RWPE2 (cell line): Measurements from ENCODE around the gene SLC2A5.

Experiments used
- ATAC-seq: fragments of 200-7000 bp; cut with Tn5 transposase; 3 replicates; pipeline ENCODE4 v1.9.1; 2021; ENCODE audit warnings: low read depth
- DNase-seq: peaks from one replicate; pipeline ENCODE4 v3.0.0-alpha.2; 2020; ENCODE audit warnings: low spot score
- H3K27ac ChIP-seq: fragments of 450-650 bp; 2 replicates; pipeline ENCODE4 v1.5.1; 2017; ENCODE audit warnings: mild to moderate bottlenecking; ENCODE audit not compliant: poor library complexity, severe bottlenecking
- H3K27me3 ChIP-seq: fragments of 250-450 bp; sonication (Bioruptor Pico); 2 replicates; pipeline ENCODE4 v1.5.1; 2021; ENCODE audit warnings: mild to moderate bottlenecking, moderate library complexity; ENCODE audit not compliant: insufficient read depth, poor library complexity, severe bottlenecking
- H3K36me3 ChIP-seq: fragments of 250-450 bp; sonication (Bioruptor Pico); 2 replicates; pipeline ENCODE4 v1.5.1; 2020; ENCODE audit warnings: low read depth, mild to moderate bottlenecking, moderate library complexity
- H3K4me1 ChIP-seq: fragments of 250-450 bp; sonication (Bioruptor Pico); 2 replicates; pipeline ENCODE4 v1.5.1; 2021; ENCODE audit warnings: mild to moderate bottlenecking, moderate library complexity; ENCODE audit not compliant: insufficient read depth, poor library complexity, severe bottlenecking
- H3K4me3 ChIP-seq: fragments of 250-450 bp; sonication (Bioruptor Pico); 2 replicates; pipeline ENCODE4 v1.5.1; 2021; ENCODE audit warnings: mild to moderate bottlenecking, moderate library complexity; ENCODE audit not compliant: severe bottlenecking
- H3K9me3 ChIP-seq: fragments of 250-450 bp; sonication (Bioruptor Pico); 2 replicates; pipeline ENCODE4 v1.5.1; 2021; ENCODE audit warnings: mild to moderate bottlenecking, moderate library complexity; ENCODE audit not compliant: severe bottlenecking
- CTCF ChIP-seq: fragments of 450-650 bp; IDR thresholded peaks from one replicate; pipeline ENCODE4 v1.5.1; 2017; ENCODE audit warnings: mild to moderate bottlenecking, moderate library complexity; ENCODE audit not compliant: poor library complexity, severe bottlenecking

SLC2A5 gene

GRCh38 chr1:9039761-9040658, 29.4 kb downstream of the SLC2A5 start:
- Histone ChIP-seq H3K36me3 (no peaks in the 10 kb centered on the region), H3K27ac (no peak overlapping the region), H3K9me3 (no peaks in the 10 kb centered on the region), H3K27me3 (no peaks in the 10 kb centered on the region), H3K4me1 (peaks cover 7% of the 10 kb centered on the region), H3K4me3 (no peak overlapping the region)
- DNase-seq = no peak
- no peak for TF ChIP-seq CTCF
- no peak for ATAC-seq

- Histone ChIP-seq H3K27ac (no peak overlapping the region), H3K9me3 (peaks cover 1% of the 10 kb centered on the region), H3K4me1 (peaks cover 7% of the 10 kb centered on the region), H3K36me3 (no peaks in the 10 kb centered on the region), H3K27me3 (no peaks in the 10 kb centered on the region), H3K4me3 (no peak overlapping the region)
- no peak for TF ChIP-seq CTCF
- ATAC-seq (no peak; the same call in 2 of the 3 replicates), DNase-seq (no peak)
Measured at GRCh38 chr1:9038881-9039760, 30.3 kb downstream of the SLC2A5 start.

GRCh38 chr1:9038338-9038650, 31.1 kb downstream of the SLC2A5 start:
- H3K36me3 ChIP-seq = no peaks in the 10 kb centered on the region
- no peak overlapping the region for H3K4me3 ChIP-seq
- H3K27ac ChIP-seq = no peak overlapping the region
- TF ChIP-seq CTCF = no peak
- peaks cover 2% of the 10 kb centered on the region for H3K9me3 ChIP-seq
- peaks cover 7% of the 10 kb centered on the region for H3K4me1 ChIP-seq
- ATAC-seq (peak; percentile 62), DNase-seq (no peak)
- H3K27me3 ChIP-seq = no peaks in the 10 kb centered on the region

GRCh38 chr1:9037476-9038337, 31.7 kb downstream of the SLC2A5 start:
- Histone ChIP-seq H3K27me3 (no peaks in the 10 kb centered on the region), H3K9me3 (peaks cover 2% of the 10 kb centered on the region), H3K27ac (peak overlapping the region; percentile 6), H3K4me3 (no peak overlapping the region), H3K36me3 (no peaks in the 10 kb centered on the region), H3K4me1 (peaks cover 7% of the 10 kb centered on the region)
- DNase-seq = no peak
- no peak for ATAC-seq
- TF ChIP-seq CTCF = no peak
